HL-60/S4 treated with phorbol 12-myristate 13-acetate at 8.2 ng/mL for 4 days and 3 days (cell line): ENCODE data around the gene XYLT1.

Source experiments
- in situ Hi-C: fragments of 300-500 bp; cut with MboI; formaldehyde crosslinking; loops from 2 replicates; pipeline ENCODE4 v1.15.0; 2022; ENCODE audit warnings: low sequenced_read_pairs

XYLT1 gene

GRCh38 chr16:17269439-17269838 is 201.3 kb downstream of the XYLT1 start:
- in situ Hi-C loops: no loop called here

GRCh38 chr16:17266608-17267313 is 204.0 kb downstream of the XYLT1 start:
- in situ Hi-C loops: no loop called here

- in situ Hi-C loops: no loop called here
These were observed 205.6 kb downstream of the XYLT1 start for GRCh38 chr16:17265154-17265553.

- in situ Hi-C loops: no loop called here
These were observed 209.4 kb downstream of the XYLT1 start for GRCh38 chr16:17261197-17261858.

- in situ Hi-C loops: no loop called here
These were observed 210.4 kb downstream of the XYLT1 start for GRCh38 chr16:17260276-17260849.

- in situ Hi-C loops: no loop called here
These were observed 210.9 kb downstream of the XYLT1 start for GRCh38 chr16:17259751-17260270.

- in situ Hi-C loops: no loop called here
These were observed 211.7 kb downstream of the XYLT1 start for GRCh38 chr16:17258848-17259713.

GRCh38 chr16:17258077-17258599 is 212.6 kb downstream of the XYLT1 start:
- in situ Hi-C loops: no loop called here

GRCh38 chr16:17257426-17258023 is 213.2 kb downstream of the XYLT1 start:
- in situ Hi-C loops: no loop called here

- in situ Hi-C loops: no loop called here
These were observed 218.1 kb downstream of the XYLT1 start for GRCh38 chr16:17252701-17253100.

GRCh38 chr16:17252064-17252463 is 218.7 kb downstream of the XYLT1 start:
- in situ Hi-C loops: no loop called here

GRCh38 chr16:17251496-17251895 is 219.3 kb downstream of the XYLT1 start:
- in situ Hi-C loops: no loop called here

- in situ Hi-C loops: no loop called here
These were observed 223.6 kb downstream of the XYLT1 start for GRCh38 chr16:17246974-17247732.

GRCh38 chr16:17246268-17246885 is 224.4 kb downstream of the XYLT1 start:
- in situ Hi-C loops: no loop called here

GRCh38 chr16:17245776-17246175 is 225.0 kb downstream of the XYLT1 start:
- in situ Hi-C loops: no loop called here

GRCh38 chr16:17244872-17245551 is 225.7 kb downstream of the XYLT1 start:
- in situ Hi-C loops: no loop called here

- in situ Hi-C loops: no loop called here
These were observed 229.4 kb downstream of the XYLT1 start for GRCh38 chr16:17241264-17241835.

- in situ Hi-C loops: no loop called here
These were observed 232.3 kb downstream of the XYLT1 start for GRCh38 chr16:17238285-17239028.
